Epithelial cell of esophagus (primary cell): ENCODE data around the gene SECTM1.
A peak's percentile ranks its signal among the peaks of the same experiment; 100 is the strongest.

Experiments
- DNase-seq: peaks from one replicate; pipeline ENCODE4 v3.0.0; 2010; ENCODE audit warnings: low read depth
- H3K4me3 ChIP-seq: 2 replicates; pipeline ENCODE4 v1.5.1; 2011; ENCODE audit warnings: mild to moderate bottlenecking, low read length, control low read depth
- CTCF ChIP-seq: IDR thresholded peaks from 2 replicates; pipeline ENCODE4 v1.5.1; 2011; ENCODE audit warnings: low read depth, mild to moderate bottlenecking, low read length, control low read depth, inconsistent platforms; ENCODE audit not compliant: insufficient read depth; ENCODE audit errors: missing control alignments

Gene SECTM1

GRCh38 chr17:82331345-82331939, 2.1 kb downstream of the SECTM1 start:
- no peak overlapping the region for H3K4me3 ChIP-seq
- DNase-seq = no peak
- no peak for TF ChIP-seq CTCF

- peak; percentile 52 for DNase-seq
- TF ChIP-seq CTCF = no peak
- H3K4me3 ChIP-seq = no peak overlapping the region
Measured at GRCh38 chr17:82330322-82331239, 3.0 kb downstream of the SECTM1 start.

- no peak overlapping the region for H3K4me3 ChIP-seq
- DNase-seq = no peak
- no peak for TF ChIP-seq CTCF
Measured at GRCh38 chr17:82329683-82330321, 3.8 kb downstream of the SECTM1 start.

GRCh38 chr17:82328994-82329507, 4.5 kb downstream of the SECTM1 start:
- TF ChIP-seq CTCF = no peak
- H3K4me3 ChIP-seq = no peak overlapping the region
- no peak for DNase-seq

GRCh38 chr17:82328141-82328993, 5.2 kb downstream of the SECTM1 start:
- peak; percentile 43 for DNase-seq
- no peak overlapping the region for H3K4me3 ChIP-seq
- TF ChIP-seq CTCF = peak; percentile 21

GRCh38 chr17:82327757-82328140, 5.8 kb downstream of the SECTM1 start:
- no peak for DNase-seq
- H3K4me3 ChIP-seq = no peak overlapping the region
- no peak for TF ChIP-seq CTCF
